HG03175 (cell line): ENCODE data around the gene EP300.
"Not testable (repeated sequence)": the region's sequence is repeated elsewhere in the genome, so short reads cannot be mapped to it uniquely, and the experiment has no call there.

Source experiments
- ATAC-seq: cut with Tn5 transposase; IDR thresholded peaks from one replicate; pipeline ENCODE4 v1.9.1; 2021; ENCODE audit warnings: mild to moderate bottlenecking, moderate library complexity; ENCODE audit not compliant: unreplicated experiment

EP300 gene

DNA sequence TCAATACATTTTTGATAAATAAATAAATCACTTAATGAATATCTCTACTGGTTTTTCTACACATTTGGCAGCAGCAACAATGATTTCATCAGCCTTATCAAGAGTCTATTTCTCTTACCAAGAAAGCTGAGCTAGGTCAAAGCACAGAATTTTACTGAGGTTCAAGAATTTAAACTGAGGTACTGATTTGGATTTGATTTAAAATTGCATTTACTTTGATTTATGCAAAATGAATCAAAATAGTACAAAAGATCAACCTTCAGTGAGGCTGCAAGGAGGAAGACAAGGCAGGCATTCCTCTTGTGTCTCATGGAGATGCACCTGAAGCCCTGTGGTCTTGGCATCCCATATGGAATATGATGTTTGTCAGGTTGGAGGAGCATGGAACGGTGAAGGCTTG is 15.5 kb upstream of the EP300 start:
- ATAC-seq: no peak

DNA sequence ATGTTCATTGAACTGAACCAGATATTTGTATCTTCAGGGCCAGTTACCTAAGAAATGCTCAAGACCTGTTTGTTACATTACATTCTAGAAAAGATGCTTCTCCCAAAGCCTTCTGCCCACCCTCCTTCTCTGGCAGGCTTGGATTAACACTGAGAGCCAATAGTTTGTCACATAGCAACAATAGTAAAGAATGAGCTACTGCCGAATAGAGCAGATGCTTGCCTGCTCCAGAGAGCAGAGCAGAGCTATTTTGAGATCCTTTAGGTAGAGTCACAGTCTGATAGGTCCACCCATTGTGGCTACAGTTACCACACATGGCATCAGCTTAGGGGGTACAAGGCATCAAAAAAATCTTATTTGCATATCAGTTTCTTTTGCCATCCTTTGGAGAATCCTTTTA is 13.5 kb upstream of the EP300 start:
- no peak for ATAC-seq

DNA sequence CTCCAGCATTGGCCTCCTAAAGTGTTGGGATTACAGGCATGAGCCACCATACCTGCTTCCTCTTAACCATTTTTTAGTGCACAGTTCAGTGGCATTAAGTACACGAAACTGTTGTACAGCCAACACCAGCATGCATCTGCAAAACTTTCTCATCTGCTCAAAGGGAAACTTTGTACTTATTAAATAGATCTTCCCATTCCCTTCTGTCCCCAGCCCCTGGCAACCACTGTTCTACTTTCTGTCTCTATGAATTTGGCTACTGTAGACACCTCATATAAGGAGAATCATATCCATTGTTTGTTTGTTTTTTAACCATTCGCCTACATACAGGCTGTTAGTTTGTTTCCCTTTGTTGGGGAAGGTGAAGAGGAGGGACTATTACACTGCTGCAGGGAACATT is 6.5 kb upstream of the EP300 start:
- ATAC-seq: no peak

DNA sequence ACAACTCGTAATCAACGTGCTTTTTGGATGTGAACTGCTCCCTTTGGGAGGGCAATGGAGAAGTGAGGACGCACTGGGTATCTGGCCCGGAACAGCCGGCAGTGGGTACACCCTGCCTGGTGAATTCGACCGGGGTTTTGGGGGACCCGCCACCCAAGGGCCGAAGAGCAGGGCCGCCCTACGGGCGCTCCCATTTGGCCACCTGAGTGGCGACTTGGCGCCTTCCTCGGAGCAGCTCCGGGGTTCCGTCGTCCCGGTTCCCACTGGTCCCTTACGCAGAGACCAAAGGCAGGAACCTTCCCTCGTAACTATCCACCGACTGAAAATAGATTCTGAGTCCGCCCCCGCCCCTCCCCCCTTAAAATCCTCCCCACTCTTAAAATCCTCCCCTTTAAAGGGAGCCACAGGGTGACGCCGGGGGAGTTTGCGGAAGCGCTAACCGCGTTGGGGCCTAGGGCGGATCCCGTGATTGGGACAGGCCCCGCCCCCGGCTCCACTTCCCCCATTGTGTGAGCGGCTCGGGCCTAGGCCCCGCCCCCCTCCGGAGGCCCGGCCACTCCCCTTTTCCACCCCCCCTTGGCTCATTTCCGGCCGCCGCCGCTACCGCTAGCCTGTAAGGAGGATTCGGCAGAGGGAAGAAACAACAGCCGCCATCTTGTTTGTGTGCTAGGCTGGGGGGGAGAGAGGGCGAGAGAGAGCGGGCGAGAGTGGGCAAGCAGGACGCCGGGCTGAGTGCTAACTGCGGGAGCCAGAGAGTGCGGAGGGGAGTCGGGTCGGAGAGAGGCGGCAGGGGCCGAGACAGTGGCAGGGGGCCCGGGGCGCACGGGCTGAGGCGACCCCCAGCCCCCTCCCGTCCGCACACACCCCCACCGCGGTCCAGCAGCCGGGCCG is 1.0 kb upstream of the EP300 start:
- ATAC-seq: peak; percentile 69

DNA sequence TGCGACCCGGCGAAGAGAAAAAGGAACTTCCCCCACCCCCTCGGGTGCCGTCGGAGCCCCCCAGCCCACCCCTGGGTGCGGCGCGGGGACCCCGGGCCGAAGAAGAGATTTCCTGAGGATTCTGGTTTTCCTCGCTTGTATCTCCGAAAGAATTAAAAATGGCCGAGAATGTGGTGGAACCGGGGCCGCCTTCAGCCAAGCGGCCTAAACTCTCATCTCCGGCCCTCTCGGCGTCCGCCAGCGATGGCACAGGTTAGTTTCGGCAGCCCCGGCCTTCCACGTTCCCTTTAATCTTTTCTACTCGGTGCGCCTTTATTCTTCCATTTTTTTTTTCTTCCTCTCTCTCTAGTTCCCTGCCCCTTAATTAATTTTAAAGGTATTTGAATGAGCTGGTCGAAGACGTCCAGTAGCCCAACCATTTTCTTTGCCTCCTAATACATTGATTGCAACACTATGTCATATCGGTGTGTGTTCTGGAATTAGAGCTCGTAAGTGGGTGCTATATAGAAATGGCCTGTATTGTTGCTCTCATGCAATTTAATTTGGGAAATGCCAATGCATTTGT is 537 bp downstream of the EP300 start:
- no peak for ATAC-seq

DNA sequence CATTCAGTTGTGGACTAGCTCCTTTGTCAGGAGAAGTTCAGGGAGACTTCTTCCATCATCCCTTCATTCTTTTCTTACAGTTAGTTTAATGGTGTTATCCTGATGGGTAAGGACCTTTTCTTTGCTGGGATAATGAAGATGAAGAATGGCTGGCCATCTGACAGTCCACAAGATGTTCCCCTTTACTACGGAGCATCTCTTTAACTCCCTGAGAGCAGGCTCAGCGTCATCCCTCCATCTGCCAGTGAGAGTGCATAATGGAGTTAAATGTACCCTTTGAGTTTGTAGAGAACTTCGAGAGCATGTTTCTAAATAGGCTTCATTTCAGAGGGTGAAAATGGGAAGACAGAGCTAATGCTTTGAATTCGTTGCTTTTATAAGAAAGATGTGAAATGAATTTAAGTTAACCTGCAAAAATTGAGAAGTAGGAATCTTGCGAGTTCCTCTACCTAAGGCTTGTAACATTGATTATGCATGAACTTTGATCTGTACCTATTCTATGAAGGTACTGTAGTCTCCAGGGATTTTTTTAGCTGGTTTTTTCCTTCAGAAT is 1.7 kb downstream of the EP300 start:
- no peak for ATAC-seq

DNA sequence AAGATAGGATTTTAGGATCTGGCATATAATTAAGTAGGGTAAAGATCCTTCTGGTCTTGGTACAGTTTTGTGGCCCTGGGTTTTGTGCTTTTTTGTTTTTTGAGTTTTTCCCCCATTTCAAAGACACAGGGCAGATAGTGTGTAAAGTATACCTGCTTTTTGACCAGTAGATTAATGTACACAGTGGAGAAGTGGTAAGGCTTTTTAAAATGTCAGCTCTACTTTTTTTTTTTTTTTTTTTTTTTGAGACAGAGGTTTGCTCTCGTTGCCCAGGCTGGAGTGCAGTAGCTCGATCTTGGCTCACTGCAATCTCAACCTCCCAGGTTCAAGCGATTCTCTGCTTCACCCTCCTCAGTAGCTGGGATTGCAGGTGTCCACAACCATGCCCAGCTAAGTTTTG is 4.0 kb downstream of the EP300 start:
- no peak for ATAC-seq

DNA sequence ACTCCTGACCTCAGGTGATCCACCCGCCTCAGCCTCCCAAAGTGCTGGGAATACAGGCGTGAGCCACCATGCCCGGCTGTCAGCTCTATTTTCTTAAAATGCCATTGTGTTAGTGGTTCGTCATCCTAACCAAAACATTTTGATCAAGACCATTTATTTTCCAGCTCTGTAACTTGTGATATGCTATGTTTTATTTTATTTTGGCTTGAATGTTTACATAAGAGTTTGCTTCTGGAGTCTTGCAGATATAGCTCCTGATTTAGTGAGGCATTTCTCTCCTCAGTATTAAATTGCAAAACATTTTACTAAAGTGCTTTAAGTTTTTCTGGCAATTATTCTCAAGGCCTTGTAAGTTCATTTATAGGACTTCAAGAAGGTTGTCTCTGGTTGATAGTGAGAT is 4.4 kb downstream of the EP300 start:
- ATAC-seq: no peak

DNA sequence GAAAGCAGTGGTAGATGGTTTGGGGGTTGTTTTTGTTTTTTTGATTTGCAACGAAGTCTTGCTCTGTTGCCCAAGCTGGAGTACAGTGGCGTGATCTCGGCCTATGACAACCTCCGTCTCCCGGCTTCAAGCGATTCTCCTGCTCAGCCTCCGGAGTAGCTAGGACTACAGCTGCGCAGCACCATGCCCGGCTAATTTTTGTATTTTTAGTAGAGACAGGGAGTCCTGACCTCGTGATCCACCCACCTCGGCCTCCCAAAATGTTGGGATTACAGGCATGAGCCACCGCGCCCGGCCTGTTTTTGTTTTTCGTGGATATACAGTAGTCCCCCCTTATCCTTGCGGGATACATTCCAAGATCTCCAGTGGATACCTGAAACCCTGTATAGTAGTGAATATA is 6.6 kb downstream of the EP300 start:
- ATAC-seq: no peak

DNA sequence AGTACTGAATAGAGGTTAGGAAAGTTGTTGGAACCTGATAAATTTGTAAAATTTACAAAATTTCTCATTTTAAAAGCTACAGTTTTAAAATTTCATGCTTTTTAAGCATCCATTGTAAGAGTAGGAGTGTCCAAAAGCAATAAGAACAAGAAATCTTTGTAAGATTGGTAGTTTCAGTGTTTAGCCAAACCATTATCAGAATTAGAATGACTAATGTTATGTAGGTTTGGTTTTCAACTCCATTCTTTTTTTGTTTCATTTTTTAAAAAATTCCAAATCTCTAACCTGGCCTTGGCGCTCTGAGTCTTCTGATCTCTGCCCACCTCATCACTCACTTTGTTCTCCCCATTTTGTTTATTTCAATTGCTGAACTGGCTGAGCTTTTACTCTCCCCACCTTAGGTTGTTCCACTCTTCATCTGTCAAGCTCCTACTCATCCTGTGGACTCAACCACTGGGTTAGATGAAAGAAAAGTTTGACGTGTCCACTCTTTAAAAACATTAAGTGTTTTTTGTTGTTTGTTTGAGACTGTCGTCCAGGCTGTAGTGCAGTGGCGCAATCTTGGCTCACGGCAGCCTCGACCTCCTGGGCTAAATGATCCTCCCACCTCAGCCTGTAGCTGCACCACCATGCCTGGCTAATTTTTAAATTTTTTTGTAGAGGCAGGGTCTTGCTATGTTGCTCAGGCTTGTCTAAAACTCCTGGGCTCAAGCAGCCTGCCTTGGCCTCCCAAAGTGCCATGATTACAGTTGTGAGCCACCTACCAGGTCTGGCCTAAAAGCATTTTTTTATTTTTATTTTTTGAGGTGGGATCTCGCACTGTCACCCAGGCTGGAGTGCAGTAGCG is 14.0 kb downstream of the EP300 start:
- no peak for ATAC-seq

DNA sequence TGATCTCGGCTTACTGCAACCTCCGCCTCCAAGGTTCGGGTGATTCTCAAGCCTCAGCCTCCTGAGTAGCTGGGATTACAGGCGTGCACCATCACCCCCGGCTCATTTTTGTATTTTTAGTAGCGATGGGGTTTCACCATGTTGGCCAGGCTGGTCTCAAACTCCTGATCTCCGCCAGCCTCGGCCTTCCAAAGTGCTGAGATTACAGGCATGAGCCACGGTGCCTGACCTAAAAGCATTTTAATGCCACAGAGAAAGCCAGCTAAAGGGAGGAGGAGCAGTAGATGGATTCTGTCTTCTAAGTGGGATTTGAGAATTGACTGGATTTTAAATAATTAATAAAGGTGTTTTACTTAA is 14.6 kb downstream of the EP300 start:
- ATAC-seq: not testable (repeated sequence)

DNA sequence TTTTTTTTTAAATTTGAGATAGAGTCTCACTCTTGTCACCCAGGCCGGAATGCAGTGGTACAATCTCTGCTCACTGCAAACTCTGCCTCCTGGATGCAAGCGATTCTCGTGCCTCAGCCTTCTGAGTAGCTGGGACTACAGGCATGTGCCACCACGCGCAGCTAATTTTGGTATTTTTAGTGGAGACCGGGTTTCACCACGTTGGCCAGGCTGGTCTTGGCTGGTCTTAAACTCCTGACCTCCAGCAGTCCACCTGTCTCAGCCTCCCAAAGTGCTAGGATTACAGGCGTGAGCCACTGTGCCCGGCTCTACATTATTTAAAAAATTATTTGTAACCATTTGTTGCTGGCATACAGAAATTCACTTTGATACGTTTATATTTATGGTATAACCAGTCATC is 18.6 kb downstream of the EP300 start:
- no peak for ATAC-seq

DNA sequence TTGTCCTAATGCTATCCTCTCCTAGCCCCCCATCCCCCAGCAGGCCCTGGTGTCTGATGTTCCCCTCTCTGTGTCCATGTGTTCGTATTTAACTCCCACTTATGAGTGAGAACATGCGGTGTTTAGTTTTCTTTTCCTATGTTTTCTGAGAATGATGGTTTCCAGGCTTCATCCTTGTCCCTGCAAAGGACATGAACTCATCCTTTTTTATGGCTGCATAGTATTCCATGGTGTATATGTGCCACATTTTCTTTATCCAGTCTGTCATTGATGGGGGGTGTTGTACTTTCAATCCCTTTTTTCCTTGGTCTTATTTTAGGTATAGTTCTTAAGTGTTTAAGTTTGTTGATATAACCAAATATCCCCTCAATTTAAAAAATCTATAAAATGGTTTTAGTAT is 23.9 kb downstream of the EP300 start:
- no peak for ATAC-seq

DNA sequence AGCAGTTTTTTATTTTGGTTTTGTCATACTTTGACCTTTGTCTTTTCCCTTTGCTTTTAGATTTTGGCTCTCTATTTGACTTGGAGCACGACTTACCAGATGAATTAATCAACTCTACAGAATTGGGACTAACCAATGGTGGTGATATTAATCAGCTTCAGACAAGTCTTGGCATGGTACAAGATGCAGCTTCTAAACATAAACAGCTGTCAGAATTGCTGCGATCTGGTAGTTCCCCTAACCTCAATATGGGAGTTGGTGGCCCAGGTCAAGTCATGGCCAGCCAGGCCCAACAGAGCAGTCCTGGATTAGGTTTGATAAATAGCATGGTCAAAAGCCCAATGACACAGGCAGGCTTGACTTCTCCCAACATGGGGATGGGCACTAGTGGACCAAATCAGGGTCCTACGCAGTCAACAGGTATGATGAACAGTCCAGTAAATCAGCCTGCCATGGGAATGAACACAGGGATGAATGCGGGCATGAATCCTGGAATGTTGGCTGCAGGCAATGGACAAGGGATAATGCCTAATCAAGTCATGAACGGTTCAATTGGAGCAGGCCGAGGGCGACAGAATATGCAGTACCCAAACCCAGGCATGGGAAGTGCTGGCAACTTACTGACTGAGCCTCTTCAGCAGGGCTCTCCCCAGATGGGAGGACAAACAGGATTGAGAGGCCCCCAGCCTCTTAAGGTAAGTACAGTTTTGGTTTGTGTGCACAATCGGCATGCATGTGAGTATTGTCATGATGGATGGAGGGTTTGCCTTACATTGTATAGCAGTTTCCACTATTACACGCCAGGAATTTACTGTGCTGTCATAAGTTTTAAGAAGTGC is 25.0 kb downstream of the EP300 start:
- ATAC-seq: no peak

DNA sequence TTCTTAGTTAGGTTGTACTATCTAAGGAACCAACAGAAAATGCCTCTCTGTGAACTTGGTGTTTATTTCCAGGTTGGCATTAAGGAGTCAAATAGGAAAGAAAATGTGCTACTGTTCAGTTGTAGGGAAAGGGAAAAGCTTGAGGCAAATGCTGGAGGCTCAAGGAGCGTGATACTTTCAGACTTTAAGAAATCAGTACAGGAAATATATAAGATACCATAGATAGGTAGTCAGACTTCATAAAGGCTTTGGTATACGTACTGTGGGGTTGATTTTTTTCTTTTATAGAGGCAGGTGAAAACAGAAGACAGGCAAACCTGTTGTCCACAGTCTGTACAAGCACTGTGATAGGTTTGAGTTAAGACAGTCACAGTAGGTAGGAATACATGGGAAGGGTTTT is 30.8 kb downstream of the EP300 start:
- no peak for ATAC-seq

DNA sequence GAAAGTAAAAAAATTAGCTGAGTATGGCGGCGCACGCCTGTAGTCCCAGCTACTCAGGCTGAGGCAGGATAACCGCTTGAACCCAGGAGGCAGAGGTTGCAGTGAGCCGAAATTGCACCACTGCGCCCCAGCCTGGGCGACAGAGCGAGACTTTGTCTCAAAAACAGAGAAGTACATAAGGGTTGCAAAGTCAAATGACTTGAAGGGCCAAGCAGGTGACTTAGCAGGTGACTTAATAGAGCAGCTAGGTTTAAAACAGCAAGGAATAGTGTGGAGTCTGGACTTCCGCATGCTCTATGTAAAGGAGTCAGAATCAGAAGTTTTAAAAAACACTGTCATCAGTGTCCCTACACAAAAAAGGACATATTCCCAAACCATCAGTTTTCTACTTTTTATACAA is 31.7 kb downstream of the EP300 start:
- no peak for ATAC-seq

DNA sequence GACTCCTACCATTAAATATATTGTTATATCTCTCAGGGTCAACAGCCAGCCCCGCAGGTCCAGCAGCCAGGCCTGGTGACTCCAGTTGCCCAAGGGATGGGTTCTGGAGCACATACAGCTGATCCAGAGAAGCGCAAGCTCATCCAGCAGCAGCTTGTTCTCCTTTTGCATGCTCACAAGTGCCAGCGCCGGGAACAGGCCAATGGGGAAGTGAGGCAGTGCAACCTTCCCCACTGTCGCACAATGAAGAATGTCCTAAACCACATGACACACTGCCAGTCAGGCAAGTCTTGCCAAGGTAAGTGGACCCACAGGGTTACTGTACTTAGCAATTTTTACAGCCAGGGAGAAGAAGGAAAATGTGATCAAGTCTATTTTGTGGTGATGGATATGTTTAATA is 35.1 kb downstream of the EP300 start:
- ATAC-seq: no peak

DNA sequence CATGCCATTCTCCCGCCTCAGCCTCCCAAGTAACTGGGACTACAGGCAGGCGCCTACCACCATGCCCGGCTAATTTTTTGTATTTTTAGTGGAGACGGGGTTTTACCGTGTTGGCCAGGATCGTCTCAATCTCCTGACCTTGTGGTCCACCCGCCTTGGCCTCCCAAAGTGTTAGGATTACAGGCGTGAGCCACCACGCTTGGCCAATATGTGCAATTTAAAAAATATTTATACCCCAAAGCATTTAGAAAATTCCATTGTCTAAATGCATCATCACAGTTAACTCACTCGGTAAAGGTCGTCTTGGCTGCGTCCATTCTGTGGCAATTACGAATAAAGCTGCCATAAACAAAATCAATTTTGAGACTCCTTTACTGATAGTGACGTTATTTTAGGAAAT is 36.2 kb downstream of the EP300 start:
- no peak for ATAC-seq

DNA sequence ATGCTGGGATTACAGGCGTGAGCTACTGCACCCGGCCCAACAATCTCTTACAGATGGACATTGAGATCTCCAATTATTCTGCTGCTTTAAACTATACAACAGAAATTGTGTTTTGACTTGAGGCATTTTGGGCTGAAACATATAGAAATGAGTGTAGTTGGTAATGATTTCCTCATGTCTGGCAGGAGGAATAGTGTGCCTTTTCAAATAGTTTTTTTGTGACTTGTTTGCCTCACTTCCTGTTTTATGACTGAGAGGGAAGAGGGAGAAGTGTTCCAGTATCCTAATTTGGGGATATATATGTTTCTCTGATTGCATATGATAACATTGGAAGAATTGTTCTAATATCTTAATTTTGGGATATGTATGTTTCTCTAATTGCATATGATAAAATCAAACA is 40.2 kb downstream of the EP300 start:
- ATAC-seq: no peak

DNA sequence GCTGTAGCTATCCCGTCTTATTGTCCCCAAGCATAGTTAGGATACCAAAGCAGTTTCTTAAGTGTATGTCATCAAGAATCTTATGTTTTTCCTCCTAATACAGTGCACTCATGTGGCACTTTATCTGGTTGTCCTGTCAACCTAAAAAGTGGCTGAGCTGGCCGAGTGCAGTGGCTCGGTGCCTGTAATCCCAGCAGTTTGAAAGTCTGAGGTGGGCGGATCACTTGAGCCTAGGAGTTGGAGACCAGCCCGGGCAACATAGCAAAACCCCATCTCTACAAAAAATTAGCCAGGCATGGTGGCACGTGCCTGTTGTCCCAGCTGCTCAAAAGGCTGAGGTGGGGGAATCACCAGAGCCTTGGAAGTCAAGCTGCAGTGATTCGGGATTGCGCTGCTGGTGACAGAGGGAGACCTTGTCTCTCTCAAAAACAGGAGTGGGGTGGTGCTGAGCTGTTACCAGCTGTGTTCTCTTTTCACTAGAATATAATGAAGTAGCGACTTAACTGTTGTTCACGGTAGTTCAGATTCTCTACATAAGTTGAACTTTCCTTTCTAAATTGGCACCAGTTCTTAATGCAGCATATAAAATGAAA is 48.1 kb downstream of the EP300 start:
- ATAC-seq: no peak
